Measurements from ENCODE around the gene NUP160. TPM values are rescaled to one million over a fixed set of nuclear protein-coding genes. Genes with fewer than 3 reads are reported as not detected.
"Not testable (repeated sequence)": the region's sequence is repeated elsewhere in the genome, so short reads cannot be mapped to it uniquely, and the experiment has no call there.

NUP160 gene
- total RNA-seq, 3 donors from 2014 or later (not counting 1 experiment from before 2014, with no cell fraction given), result 36.6 to 53.3 (median 43.5) TPM

DNA sequence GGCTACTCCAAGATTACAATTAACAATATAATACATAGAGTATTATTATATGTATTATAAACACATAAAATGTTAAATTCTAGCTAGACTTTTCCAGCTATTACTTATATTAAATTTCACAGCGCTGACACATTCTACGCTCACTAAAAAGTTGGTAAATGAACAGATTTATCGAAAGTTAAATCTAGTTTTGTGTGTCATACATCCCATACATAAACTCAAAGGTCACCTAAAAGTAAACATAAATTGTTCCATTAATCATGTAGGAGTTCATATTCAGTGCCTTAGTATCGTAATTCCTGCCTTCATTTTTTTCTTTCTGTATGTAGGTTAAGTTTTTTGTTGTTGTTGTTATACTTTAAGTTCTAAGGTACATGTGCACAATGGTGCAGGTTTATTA is 91.9 kb downstream of the NUP160 start:
- peaks cover 13% of the 10 kb centered on the region for H3K36me3 Mint-ChIP-seq
- no peaks in the 10 kb centered on the region for H3K4me1 Mint-ChIP-seq

GRCh38 chr11:47750725-47751124 is 97.4 kb downstream of the NUP160 start:
- Mint-ChIP-seq H3K9me3 (peaks cover 0 to 4% of the 10 kb centered on the region in 2 donors), H3K27ac (peak overlapping the region; percentile 22 to 39), H3K27me3 (ENCODE audit: low read depth in 2 of 2) (no peaks in the 10 kb centered on the region), H3K4me3 (no peak overlapping the region), H3K4me1 (peaks cover 2 to 6% of the 10 kb centered on the region in 2 donors), H3K36me3 (peaks cover 25% of the 10 kb centered on the region)
- H3K9me3 ChIP-seq (ENCODE audit: control insufficient read depth, insufficient read depth, low read length), result no peaks in the 10 kb centered on the region
- H3K27ac ChIP-seq (ENCODE audit: low read length), result no peak overlapping the region
- no peak for ATAC-seq
- DNase-seq, result no peak
- peaks cover 79% of the 10 kb centered on the region for H3K36me3 ChIP-seq (ENCODE audit: control insufficient read depth, insufficient read depth, low read length)
- 78% methylated on average over 3 of the region's 5 CpGs for WGBS (ENCODE audit: insufficient coverage)
- no peak overlapping the region for H3K4me3 ChIP-seq (ENCODE audit: low read length)
- no peaks in the 10 kb centered on the region for H3K4me1 ChIP-seq (ENCODE audit: control insufficient read depth, insufficient read depth, low read length)
- TF ChIP-seq, protein P1, sequence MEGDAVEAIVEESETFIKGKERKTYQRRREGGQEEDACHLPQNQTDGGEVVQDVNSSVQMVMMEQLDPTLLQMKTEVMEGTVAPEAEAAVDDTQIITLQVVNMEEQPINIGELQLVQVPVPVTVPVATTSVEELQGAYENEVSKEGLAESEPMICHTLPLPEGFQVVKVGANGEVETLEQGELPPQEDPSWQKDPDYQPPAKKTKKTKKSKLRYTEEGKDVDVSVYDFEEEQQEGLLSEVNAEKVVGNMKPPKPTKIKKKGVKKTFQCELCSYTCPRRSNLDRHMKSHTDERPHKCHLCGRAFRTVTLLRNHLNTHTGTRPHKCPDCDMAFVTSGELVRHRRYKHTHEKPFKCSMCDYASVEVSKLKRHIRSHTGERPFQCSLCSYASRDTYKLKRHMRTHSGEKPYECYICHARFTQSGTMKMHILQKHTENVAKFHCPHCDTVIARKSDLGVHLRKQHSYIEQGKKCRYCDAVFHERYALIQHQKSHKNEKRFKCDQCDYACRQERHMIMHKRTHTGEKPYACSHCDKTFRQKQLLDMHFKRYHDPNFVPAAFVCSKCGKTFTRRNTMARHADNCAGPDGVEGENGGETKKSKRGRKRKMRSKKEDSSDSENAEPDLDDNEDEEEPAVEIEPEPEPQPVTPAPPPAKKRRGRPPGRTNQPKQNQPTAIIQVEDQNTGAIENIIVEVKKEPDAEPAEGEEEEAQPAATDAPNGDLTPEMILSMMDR (IDR thresholded peaks at IDR 0.05), result no peak
- no peaks in the 10 kb centered on the region for H3K27me3 ChIP-seq (ENCODE audit: control insufficient read depth, insufficient read depth, low read length)
- intact Hi-C loops (cut with micrococcal nuclease), result no loop called here

More for the DNA sequence above, 91.9 kb downstream of the NUP160 start:
- no peak for ATAC-seq
- Histone ChIP-seq H3K27ac (ENCODE audit: low read length) (no peak overlapping the region), H3K36me3 (ENCODE audit: control insufficient read depth, insufficient read depth, low read length) (peaks cover 70% of the 10 kb centered on the region), H3K27me3 (ENCODE audit: control insufficient read depth, insufficient read depth, low read length) (no peaks in the 10 kb centered on the region), H3K9me3 (ENCODE audit: control insufficient read depth, insufficient read depth, low read length) (no peaks in the 10 kb centered on the region), H3K4me1 (ENCODE audit: control insufficient read depth, insufficient read depth, low read length) (no peaks in the 10 kb centered on the region), H3K4me3 (ENCODE audit: low read length) (no peak overlapping the region)
- Mint-ChIP-seq H3K9me3 (no peaks in the 10 kb centered on the region), H3K4me3 (no peak overlapping the region), H3K27ac (no peak overlapping the region), H3K27me3 (ENCODE audit: low read depth in 2 of 2) (no peaks in the 10 kb centered on the region)
- TF ChIP-seq, protein P1 (IDR thresholded peaks at IDR 0.05), result no peak
- DNase-seq, result no peak
- 90% methylated on average over 3 of the region's 4 CpGs for WGBS (ENCODE audit: insufficient coverage)
- intact Hi-C loops (cut with micrococcal nuclease), result no loop called here

DNA sequence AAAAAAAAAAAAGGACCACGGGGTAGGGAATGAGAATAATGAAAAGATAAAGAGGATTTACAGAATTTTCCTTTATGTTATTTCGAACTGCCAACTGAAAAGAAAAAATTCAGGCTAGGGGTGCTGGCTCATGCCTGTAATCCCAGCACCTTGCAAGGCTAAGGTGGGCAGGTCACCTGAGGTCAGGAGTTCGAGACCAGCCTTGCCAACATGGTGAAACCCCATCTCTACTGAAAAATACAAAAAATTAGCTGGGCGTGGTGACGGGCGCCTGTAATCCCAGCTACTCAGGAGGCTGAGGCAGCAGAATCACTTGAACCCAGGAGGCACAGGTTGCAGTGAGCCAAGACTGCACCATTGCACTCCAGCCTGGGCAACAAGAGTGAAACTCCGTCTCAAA is 105.7 kb downstream of the NUP160 start:
- H3K27me3 Mint-ChIP-seq (ENCODE audit: low read depth in 2 of 2); H3K9me3 Mint-ChIP-seq; H3K27me3 ChIP-seq (ENCODE audit: control insufficient read depth, insufficient read depth, low read length); H3K27ac ChIP-seq (ENCODE audit: low read length); intact Hi-C loops (cut with micrococcal nuclease); ATAC-seq; H3K4me1 ChIP-seq (ENCODE audit: control insufficient read depth, insufficient read depth, low read length); DNase-seq; H3K4me1 Mint-ChIP-seq; H3K9me3 ChIP-seq (ENCODE audit: control insufficient read depth, insufficient read depth, low read length); H3K27ac Mint-ChIP-seq; H3K4me3 ChIP-seq (ENCODE audit: low read length); H3K4me3 Mint-ChIP-seq: not testable (repeated sequence)
- WGBS (ENCODE audit: insufficient coverage), result 99% methylated on average over 5 of the region's 7 CpGs
- H3K36me3 ChIP-seq (ENCODE audit: control insufficient read depth, insufficient read depth, low read length), result peaks cover 55% of the 10 kb centered on the region
- H3K36me3 Mint-ChIP-seq, result peaks cover 21% of the 10 kb centered on the region

- 97% methylated on average over 7 of the region's 7 CpGs for WGBS (ENCODE audit: insufficient coverage)
Observed at GRCh38 chr11:47737817-47738216, 110.3 kb downstream of the NUP160 start.

More at GRCh38 chr11:47737817-47738216, 110.3 kb downstream of the NUP160 start:
- intact Hi-C loops (cut with micrococcal nuclease); H3K4me1 ChIP-seq (ENCODE audit: control insufficient read depth, insufficient read depth, low read length); H3K9me3 ChIP-seq (ENCODE audit: control insufficient read depth, insufficient read depth, low read length); H3K4me3 Mint-ChIP-seq; H3K4me1 Mint-ChIP-seq; H3K27me3 Mint-ChIP-seq (ENCODE audit: low read depth in 2 of 2); H3K27me3 ChIP-seq (ENCODE audit: control insufficient read depth, insufficient read depth, low read length); H3K36me3 Mint-ChIP-seq; H3K4me3 ChIP-seq (ENCODE audit: low read length); DNase-seq; H3K9me3 Mint-ChIP-seq; ATAC-seq; H3K27ac ChIP-seq (ENCODE audit: low read length): not testable (repeated sequence)
- peaks cover 53% of the 10 kb centered on the region for H3K36me3 ChIP-seq (ENCODE audit: control insufficient read depth, insufficient read depth, low read length)
- H3K27ac Mint-ChIP-seq, result peak overlapping the region in 1 of 2 donors; percentile 38

All from natural killer cell (primary cell).